Stimulated activated naive CD4-positive, alpha-beta T cell treated with Interleukin-2 at 50 U/mL for 16 hours (primary cell): ENCODE results near the gene ABCG4.
A peak's percentile ranks its signal among the peaks of the same experiment; 100 is the strongest.
"Not testable (repeated sequence)": the region's sequence is repeated elsewhere in the genome, so short reads cannot be mapped to it uniquely, and the experiment has no call there.

ENCODE experiments used
- DNase-seq: peaks from one replicate; lab custom pipeline; 2025; lab: John Stamatoyannopoulos, UW

The ABCG4 gene

DNA sequence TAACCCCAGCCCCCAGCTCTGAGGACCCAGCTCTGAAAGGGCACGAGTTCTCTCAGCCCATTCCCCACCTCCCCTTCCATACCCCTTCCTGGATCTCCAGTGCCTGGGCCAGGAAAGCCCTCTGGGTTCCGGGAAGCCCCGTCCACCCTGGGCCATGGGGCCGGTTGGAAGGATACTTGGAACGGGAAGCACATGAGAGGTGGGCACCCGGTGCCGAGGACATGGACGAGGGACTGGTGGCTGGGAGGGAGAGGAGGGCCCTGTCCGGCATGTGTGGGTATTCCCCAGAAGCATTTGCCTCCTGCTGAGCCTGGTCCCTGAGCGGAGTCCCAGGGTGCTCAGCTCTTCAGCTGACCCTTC is 32.6 kb upstream of the ABCG4 start:
- no peak for DNase-seq

- no peak for DNase-seq
Measured at GRCh38 chr11:119116601-119117000, 32.3 kb upstream of the ABCG4 start.

DNA sequence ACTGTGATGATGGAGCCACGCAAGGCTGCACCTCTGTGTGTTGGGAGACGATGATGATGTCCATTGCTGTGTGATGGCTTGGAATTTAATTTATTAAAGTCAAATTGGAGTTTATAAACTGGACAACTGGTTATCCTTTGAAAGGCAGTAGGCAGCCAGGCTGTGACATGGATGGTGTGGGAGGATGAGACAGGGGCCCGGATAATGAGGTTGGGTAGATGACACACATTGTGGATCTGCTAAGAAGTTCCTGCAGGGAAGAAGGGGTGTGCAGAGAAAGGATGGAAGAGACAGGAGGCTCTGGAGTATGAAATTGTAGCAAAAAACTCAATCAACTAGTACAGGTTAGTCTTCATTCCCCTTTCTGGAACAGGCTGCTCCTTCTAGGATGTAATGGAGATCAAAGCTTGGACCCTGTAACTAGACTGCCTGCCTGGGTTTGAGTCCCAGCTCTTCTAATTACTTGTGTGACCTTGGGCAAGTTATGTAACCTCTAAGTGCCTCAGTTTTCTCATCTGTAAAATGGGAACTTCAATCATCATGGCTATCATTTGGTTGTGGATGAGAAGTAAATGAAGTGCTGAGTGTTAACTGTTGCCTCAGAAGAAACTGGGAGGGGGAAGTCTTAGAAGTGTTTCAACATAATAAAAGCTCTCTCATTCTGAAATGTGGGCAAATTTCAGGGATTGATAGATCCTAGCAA is 31.7 kb upstream of the ABCG4 start:
- no peak for DNase-seq

DNA sequence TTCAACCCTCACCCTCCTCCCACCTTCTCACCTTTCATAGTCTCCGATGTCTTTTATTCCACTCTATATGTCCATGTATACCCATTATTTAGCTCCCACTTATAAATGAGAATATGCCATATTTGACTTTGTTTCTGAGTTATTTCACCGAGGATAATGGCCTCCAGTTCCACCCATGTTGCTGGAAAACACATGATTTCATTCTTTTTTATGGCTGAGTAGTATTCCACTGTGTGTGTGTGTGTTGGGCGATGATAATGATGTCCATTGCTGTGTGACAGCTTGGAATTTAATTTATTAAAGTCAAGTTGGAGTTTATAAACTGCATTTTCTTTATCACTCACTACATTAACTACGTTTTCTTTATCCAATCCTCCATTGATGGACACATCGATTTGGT is 30.6 kb upstream of the ABCG4 start:
- DNase-seq = no peak

- no peak for DNase-seq
Measured at GRCh38 chr11:119118946-119119345, 29.9 kb upstream of the ABCG4 start.

DNA sequence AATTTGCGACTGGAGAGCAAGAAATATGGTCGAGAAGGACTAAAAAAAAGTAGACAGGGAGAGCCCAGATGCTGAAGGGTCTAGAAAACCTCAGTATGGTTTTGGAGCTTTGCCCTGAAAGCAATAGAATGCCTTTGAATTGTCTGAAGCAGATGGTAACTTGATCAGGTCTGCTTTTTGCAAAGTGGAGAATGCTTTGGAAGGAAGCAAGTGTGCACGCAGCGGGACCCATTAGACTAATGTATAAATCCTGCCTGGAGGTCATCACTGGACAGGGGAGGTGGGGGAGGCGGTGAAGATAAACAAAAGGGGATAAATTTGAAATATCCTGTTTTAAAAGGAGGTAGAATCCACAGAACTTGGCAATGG is 28.2 kb upstream of the ABCG4 start:
- DNase-seq = no peak

DNA sequence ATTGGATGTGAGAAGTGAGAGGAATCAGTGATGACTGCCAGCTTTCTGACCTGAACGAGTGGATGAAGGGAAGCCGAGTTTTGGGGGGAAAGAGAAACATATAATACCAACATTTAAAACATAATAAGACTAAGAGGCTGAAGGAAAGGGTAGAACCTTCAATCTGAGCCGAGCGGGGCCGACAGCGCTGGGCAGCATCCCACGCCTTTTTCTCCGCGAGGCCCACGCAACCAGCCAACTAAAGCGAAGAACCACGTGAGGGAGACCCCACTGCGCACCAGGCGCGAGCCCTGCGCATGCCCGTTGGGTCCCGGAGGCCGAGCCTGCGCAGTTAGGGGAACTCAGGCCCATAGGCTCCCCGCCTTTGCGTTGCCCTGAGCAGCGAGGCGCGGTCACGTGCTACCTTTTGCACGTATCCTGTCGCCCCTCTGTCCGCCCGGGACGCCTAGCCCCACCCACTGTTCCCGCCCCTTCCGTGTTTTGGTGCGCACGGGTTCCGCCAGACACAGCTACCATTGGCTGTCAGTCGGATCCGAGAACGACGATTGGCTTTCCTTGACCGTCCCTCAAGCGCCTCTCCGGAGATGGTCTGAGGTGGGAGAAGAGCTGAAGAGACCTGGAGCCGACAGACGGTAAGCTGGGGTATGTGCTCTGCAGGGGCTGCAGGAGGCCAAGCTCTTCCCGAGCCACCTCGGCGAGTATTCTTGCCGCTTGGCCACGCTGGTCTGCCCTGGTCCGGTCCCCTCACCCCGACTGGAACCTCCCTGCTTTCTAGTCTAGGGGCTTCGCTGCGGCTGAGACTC is 27.6 kb upstream of the ABCG4 start, which contains the start of gene HINFP:
TSS of gene HINFP (plus strand) at position 573 of the 803 bp plus-strand sequence. CDS start 5,365 bp downstream, outside the sequence.
- peak; percentile 100 for DNase-seq

DNA sequence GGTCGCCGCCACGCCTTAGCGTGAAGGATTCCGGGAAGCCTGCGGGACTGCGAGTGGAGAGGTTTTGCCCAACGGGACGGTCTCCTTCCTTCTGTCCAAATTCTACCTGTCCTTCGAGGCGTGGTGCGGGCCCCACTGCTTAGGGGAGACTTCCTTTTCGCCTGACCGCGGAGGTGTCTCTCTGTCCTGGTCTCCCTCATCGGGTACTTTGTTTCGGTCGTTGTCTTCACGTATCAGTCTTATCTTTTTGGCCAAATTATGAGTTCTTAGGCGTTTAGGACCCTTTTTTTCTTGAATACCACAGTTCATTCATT is 27.1 kb upstream of the ABCG4 start:
- DNase-seq = no peak

DNA sequence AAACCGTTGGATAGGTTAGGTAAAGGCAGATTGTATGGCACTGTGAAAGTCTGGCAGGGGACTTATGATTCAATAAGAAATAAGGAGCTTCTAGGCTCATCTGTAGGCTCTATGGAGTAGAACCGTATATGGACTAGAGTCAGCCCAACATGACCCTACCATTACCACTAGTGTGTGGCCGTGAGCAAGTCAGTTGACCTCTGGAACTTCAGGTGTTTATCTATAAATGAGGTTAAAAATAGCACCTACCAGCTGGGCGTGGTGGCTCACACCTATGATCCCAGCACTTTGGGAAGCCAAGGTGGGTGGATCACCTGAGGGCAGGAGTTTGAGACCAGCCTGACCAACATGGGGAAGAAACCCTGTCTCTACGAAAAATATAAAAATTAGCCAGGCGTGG is 23.0 kb upstream of the ABCG4 start:
- no peak for DNase-seq

- DNase-seq = no peak
Measured at GRCh38 chr11:119126675-119127268, 22.1 kb upstream of the ABCG4 start.

DNA sequence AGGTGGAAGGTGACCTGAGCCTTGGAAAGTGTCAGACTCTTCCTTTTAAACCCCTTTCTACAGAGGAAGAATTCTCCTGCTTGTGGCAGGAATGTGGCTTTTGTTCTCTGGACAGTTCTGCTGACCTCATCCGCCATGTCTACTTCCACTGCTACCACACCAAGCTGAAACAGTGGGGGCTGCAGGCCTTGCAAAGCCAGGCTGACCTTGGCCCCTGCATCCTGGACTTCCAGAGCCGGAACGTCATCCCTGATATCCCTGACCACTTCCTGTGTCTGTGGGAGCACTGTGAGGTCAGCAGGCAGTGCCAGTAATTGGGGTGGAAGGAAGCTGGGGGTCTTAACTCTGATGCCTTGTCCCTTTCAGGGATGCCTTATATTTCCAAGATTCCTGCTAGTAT is 18.2 kb upstream of the ABCG4 start:
- DNase-seq = no peak

DNA sequence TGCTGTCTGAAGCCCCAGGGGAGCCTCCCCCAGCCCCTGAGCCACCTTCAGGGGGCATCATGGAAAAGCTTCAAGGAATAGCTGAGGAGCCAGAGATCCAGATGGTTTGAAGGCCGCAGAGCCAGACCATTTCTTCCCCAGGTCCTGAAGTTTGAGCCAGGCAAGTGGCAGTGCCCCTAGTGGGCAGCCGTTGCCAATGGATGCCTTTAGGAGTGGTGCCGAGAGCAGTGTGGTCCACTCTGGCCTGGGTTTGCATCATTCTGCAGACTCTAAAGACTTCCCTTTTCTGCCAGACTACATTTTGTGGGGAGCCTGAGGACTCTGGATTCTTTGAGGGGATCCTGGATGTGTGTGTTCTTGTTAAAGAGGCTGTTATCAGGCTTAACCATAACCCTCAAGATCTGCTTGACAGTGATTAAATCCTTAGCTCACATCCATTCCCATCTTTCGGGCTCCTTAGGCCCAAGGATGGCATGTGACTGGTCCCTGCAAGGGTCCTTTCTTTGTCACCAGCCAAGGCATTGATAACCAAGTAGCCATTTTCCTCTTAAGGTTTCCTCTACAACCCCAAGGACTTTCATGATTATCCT is 14.4 kb upstream of the ABCG4 start:
- DNase-seq = no peak

- DNase-seq = not testable (repeated sequence)
Measured at GRCh38 chr11:119139276-119139675, 9.6 kb upstream of the ABCG4 start.

- DNase-seq = no peak
Measured at GRCh38 chr11:119144825-119145486, 3.9 kb upstream of the ABCG4 start.

GRCh38 chr11:119145551-119145950 is 3.3 kb upstream of the ABCG4 start:
- no peak for DNase-seq

DNA sequence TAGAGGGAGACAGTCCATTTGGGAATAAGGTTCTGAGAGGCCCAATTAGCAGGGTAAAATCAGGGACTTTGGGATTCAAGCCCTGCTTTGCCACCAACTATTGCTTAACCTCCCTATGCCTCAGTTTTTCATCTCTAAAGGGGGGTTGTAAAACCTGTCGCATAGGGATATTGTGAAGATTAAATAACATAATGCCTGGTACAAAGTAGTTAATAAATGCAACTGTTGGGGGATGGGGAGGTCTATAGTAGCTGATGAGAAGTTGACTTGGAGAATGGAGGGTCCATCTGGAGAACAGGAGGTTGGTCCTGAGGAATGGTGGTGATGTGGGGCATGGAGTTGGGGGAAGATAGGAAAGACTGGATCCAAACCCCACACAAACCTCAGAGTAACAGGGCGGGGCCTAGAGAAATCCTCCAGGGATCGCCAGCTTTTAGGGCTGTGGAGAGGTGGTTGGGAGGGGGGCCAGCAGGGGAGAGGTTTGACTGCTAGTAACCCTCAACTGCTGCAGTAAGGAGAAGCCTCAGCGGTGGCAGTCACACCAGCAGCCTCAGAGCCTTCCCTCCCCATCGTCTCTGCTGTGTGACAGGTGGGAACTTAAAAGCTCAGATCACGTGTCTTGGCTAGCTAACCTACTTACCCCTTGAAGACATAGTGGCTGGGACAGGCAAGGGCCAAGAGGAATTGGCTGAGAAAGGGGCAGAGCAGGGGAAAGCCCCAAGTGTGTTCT is 1.1 kb upstream of the ABCG4 start:
- no peak for DNase-seq

DNA sequence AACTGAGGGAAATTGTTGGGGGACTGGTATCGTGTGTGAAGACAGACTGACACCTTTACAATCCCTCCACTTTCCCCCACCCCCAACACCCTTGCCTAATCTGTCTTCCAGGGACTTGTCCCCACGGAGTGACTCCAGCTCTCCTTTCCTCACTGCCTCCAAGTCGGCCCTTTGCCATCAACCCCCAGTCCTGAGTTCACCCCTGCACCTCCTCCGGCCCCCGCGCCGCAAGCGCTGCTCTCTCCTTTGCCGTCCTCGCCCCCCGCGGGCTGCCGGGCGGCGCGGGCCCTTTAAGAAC is 183 bp upstream of the ABCG4 start:
- no peak for DNase-seq

DNA sequence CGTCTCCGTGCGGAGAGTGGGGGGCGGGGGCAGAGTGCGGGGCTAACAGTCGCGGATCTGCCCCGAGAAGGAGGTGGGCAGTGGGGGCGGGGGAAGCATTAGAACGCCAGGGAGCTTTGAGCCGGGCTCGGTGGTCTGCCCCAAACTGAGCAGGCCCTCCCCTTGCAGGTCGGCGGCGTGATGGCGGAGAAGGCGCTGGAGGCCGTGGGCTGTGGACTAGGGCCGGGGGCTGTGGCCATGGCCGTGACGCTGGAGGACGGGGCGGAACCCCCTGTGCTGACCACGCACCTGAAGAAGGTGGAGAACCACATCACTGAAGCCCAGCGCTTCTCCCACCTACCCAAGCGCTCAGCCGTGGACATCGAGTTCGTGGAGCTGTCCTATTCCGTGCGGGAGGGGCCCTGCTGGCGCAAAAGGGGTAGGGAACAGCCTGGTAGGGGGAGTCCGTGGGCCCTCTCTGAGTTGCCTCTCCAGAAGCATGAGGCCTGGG is 979 bp downstream of the ABCG4 start:
- no peak for DNase-seq

- DNase-seq = no peak
Measured at GRCh38 chr11:119152043-119152442, 3.2 kb downstream of the ABCG4 start.

- DNase-seq = no peak
Measured at GRCh38 chr11:119152604-119153003, 3.8 kb downstream of the ABCG4 start.

DNA sequence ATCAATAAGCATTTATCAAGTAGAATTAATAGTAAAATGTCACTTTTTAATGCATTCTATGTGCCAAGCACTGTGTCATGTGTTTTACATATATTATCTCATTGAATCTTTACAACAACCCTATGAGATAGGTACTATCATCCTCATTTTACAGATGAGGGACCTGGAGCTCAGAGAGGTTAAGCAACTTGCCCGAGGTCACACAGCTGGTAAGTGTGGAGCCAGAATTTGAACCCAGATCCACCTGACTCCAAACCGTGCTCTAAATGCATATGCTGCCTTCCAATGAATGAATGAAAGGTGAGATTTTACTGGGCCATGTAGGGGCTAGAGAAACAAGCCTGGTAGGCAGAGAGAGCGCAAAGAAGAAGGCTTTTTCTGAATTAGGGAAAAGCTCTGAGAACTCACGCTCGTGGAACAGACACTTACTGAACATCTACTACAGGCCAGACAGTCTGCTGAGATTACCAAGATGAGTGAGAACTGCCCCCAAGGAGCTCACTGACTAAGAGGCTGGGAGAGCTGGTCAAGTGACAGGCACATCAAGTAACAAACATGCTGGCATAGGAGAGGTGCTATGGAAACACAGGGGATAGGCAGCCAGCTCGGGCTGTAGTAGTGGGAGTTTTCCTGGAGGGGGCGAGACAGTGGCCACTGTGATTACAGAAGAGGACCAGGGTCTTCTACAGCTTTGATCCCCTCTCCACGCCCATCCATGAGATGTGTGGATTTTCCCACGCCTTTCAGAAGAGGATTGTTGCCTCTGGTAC is 4.4 kb downstream of the ABCG4 start:
- DNase-seq = no peak
